Mesendoderm (in vitro differentiated cells): ENCODE measurements around the gene FMN1.
A peak's percentile ranks its signal among the peaks of the same experiment; 100 is the strongest.
"Not testable (repeated sequence)": the region's sequence is repeated elsewhere in the genome, so short reads cannot be mapped to it uniquely, and the experiment has no call there.

ENCODE experiments used
- DNase-seq: peaks from one replicate; pipeline ENCODE4 v3.0.0; 2013
- H2AK5ac ChIP-seq: 2 replicates; pipeline ENCODE4 v1.6.1; 2013; ENCODE audit warnings: low read length, inconsistent platforms
- H2BK120ac ChIP-seq: 2 replicates; pipeline ENCODE4 v1.6.1; 2013; ENCODE audit warnings: low read depth, mild to moderate bottlenecking, low read length, moderate library complexity, mixed read lengths
- H2BK15ac ChIP-seq: replicated peaks from 2 replicates; pipeline ENCODE4 v1.6.1; 2013; ENCODE audit warnings: low read depth, mild to moderate bottlenecking, moderate library complexity
- H2BK5ac ChIP-seq: 2 replicates; pipeline ENCODE4 v1.6.1; 2013; ENCODE audit warnings: low read length, inconsistent platforms
- H3K18ac ChIP-seq: 2 replicates; pipeline ENCODE4 v1.6.1; 2013; ENCODE audit warnings: mild to moderate bottlenecking, low read length, mixed read lengths
- H3K23ac ChIP-seq: one replicate; pipeline ENCODE4 v1.6.1; 2013; ENCODE audit warnings: low read length
- H3K27ac ChIP-seq: 2 replicates; pipeline ENCODE4 v1.5.1; 2013; ENCODE audit warnings: low read depth, mild to moderate bottlenecking, inconsistent platforms, low read length, moderate library complexity
- H3K27me3 ChIP-seq: 2 replicates; pipeline ENCODE4 v1.6.1; 2013; ENCODE audit warnings: low read length, control low read depth, mild to moderate bottlenecking, inconsistent platforms; ENCODE audit not compliant: insufficient read depth, poor library complexity
- H3K36me3 ChIP-seq: 2 replicates; pipeline ENCODE4 v1.6.1; 2013; ENCODE audit warnings: low read length, inconsistent platforms; ENCODE audit not compliant: control insufficient read depth, insufficient read depth
- H3K4ac ChIP-seq: one replicate; pipeline ENCODE4 v1.6.1; 2013; ENCODE audit warnings: low read depth, mild to moderate bottlenecking, low read length, moderate library complexity
- H3K4me1 ChIP-seq: 2 replicates; pipeline ENCODE4 v1.6.1; 2013; ENCODE audit warnings: low read depth, low read length, inconsistent platforms; ENCODE audit not compliant: control insufficient read depth
- H3K4me2 ChIP-seq: 2 replicates; pipeline ENCODE4 v1.6.1; 2013; ENCODE audit warnings: low read length
- H3K4me3 ChIP-seq: 2 replicates; pipeline ENCODE4 v1.5.1; 2013; ENCODE audit warnings: mild to moderate bottlenecking, low read length
- H3K56ac ChIP-seq: one replicate; pipeline ENCODE4 v1.6.1; 2013; ENCODE audit warnings: low read length
- H3K79me1 ChIP-seq: 2 replicates; pipeline ENCODE4 v1.6.1; 2013; ENCODE audit warnings: low read length, inconsistent platforms
- H3K79me2 ChIP-seq: 2 replicates; pipeline ENCODE4 v1.6.1; 2013; ENCODE audit warnings: mild to moderate bottlenecking, low read length; ENCODE audit not compliant: control insufficient read depth, insufficient read depth
- H3K9ac ChIP-seq: 2 replicates; pipeline ENCODE4 v1.6.1; 2013; ENCODE audit warnings: low read length, inconsistent platforms
- H4K5ac ChIP-seq: one replicate; pipeline ENCODE4 v1.6.1; 2013; ENCODE audit warnings: low read length
- H4K8ac ChIP-seq: one replicate; pipeline ENCODE4 v1.6.1; 2013; ENCODE audit warnings: low read depth, mild to moderate bottlenecking, control low read depth, low read length, moderate library complexity
- WGBS: extraction: QIAGEN DNeasy Blood & Tissue Kit; methylation state at CpG from one replicate; pipeline ENCODE4 v1.1.7; 2013; ENCODE audit warnings: low lambda C conversion rate, missing lambda C conversion rate; ENCODE audit not compliant: insufficient coverage; ENCODE audit errors: extremely low coverage; 5-methylcytosine and 5-hydroxymethylcytosine counted together

The FMN1 gene

GRCh38 chr15:32952901-32953532 lies 241.5 kb downstream of the FMN1 start:
- Histone ChIP-seq H3K56ac (no peak overlapping the region), H2BK15ac (peak overlapping the region; percentile 99), H3K79me1 (no peaks in the 10 kb centered on the region), H3K23ac (no peak overlapping the region), H3K79me2 (no peaks in the 10 kb centered on the region), H3K4me1 (peaks cover 7% of the 10 kb centered on the region), H3K36me3 (no peaks in the 10 kb centered on the region), H3K27me3 (no peaks in the 10 kb centered on the region), H2BK5ac (peak overlapping the region; percentile 22), H3K9ac (no peak overlapping the region), H3K4me2 (no peak overlapping the region), H3K4ac (peak overlapping the region; percentile 7), H4K8ac (no peak overlapping the region), H3K18ac (peak overlapping the region; percentile 95), H3K27ac (peak overlapping the region; percentile 2), H2AK5ac (no peak overlapping the region), H3K4me3 (no peak overlapping the region), H4K5ac (no peak overlapping the region), H2BK120ac (peak overlapping the region; percentile 82)
- DNase-seq = peak; percentile 29
- no CpG with 5 or more reads among the region's 12 CpGs for WGBS

- H3K4ac ChIP-seq = no peak overlapping the region
- no peak overlapping the region for H2BK5ac ChIP-seq
- no peak for DNase-seq
- WGBS = no CpG with 5 or more reads among the region's 4 CpGs
- no peak overlapping the region for H4K8ac ChIP-seq
- H2BK15ac ChIP-seq = peak overlapping the region; percentile 85
- no peak overlapping the region for H4K5ac ChIP-seq
- no peak overlapping the region for H3K18ac ChIP-seq
- H3K4me3 ChIP-seq = no peak overlapping the region
- H2AK5ac ChIP-seq = no peak overlapping the region
- no peak overlapping the region for H3K4me2 ChIP-seq
- H3K79me1 ChIP-seq = no peaks in the 10 kb centered on the region
- no peak overlapping the region for H3K23ac ChIP-seq
- peak overlapping the region; percentile 38 for H2BK120ac ChIP-seq
- no peaks in the 10 kb centered on the region for H3K36me3 ChIP-seq
- peaks cover 7% of the 10 kb centered on the region for H3K4me1 ChIP-seq
- no peak overlapping the region for H3K27ac ChIP-seq
- H3K79me2 ChIP-seq = no peaks in the 10 kb centered on the region
- H3K27me3 ChIP-seq = no peaks in the 10 kb centered on the region
- no peak overlapping the region for H3K9ac ChIP-seq
- H3K56ac ChIP-seq = no peak overlapping the region
Measured at GRCh38 chr15:32951736-32952464, 242.6 kb downstream of the FMN1 start.

- H3K79me2 ChIP-seq, H2BK15ac ChIP-seq, H3K27me3 ChIP-seq, H3K27ac ChIP-seq, H2BK120ac ChIP-seq, H3K9ac ChIP-seq, H3K23ac ChIP-seq, DNase-seq, H4K5ac ChIP-seq, H2BK5ac ChIP-seq, H3K79me1 ChIP-seq, H3K36me3 ChIP-seq, H3K4me1 ChIP-seq, H4K8ac ChIP-seq, H3K18ac ChIP-seq, H2AK5ac ChIP-seq, H3K4me2 ChIP-seq, H3K4me3 ChIP-seq, H3K4ac ChIP-seq, H3K56ac ChIP-seq: not testable (repeated sequence)
Measured at GRCh38 chr15:32950051-32950450, 244.5 kb downstream of the FMN1 start.

- Histone ChIP-seq H3K4me3 (no peak overlapping the region), H2BK5ac (no peak overlapping the region), H3K23ac (no peak overlapping the region), H2AK5ac (no peak overlapping the region), H3K4ac (no peak overlapping the region), H3K4me1 (no peaks in the 10 kb centered on the region), H4K8ac (no peak overlapping the region), H2BK15ac (no peak overlapping the region), H3K4me2 (no peak overlapping the region), H3K27me3 (no peaks in the 10 kb centered on the region), H3K79me2 (no peaks in the 10 kb centered on the region), H3K18ac (no peak overlapping the region), H4K5ac (no peak overlapping the region), H3K56ac (no peak overlapping the region), H3K36me3 (no peaks in the 10 kb centered on the region), H3K79me1 (no peaks in the 10 kb centered on the region), H3K27ac (no peak overlapping the region), H3K9ac (no peak overlapping the region), H2BK120ac (no peak overlapping the region)
- no CpG with 5 or more reads among the region's 4 CpGs for WGBS
- DNase-seq = no peak
Measured at GRCh38 chr15:32946210-32946609, 248.3 kb downstream of the FMN1 start.

DNA sequence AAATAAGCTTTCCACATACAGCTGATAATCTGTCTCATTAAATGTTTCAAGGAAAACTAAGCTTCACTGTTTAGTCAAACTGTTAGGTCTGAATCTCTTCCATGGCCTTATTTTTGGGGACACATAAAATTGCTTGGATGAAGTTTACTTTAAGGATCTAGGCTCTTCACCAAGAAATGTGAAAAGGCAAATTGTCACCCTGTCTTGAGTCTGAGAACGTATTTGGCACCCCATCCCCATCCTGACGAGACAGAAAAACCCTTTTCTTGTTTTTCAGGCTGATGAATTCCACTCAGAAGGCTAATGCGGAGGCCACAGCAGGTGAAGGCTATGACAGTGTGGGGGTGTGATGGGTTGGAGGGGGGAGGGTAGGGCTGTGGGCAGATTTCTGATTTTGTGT lies 250.1 kb downstream of the FMN1 start:
- H3K27me3 ChIP-seq = no peaks in the 10 kb centered on the region
- WGBS = no CpG with 5 or more reads among the region's 3 CpGs
- H3K23ac ChIP-seq = no peak overlapping the region
- H3K79me2 ChIP-seq = no peaks in the 10 kb centered on the region
- no peak overlapping the region for H3K56ac ChIP-seq
- no peak overlapping the region for H4K8ac ChIP-seq
- H3K4me2 ChIP-seq = no peak overlapping the region
- H2BK15ac ChIP-seq = no peak overlapping the region
- H3K4ac ChIP-seq = no peak overlapping the region
- H3K4me1 ChIP-seq = no peaks in the 10 kb centered on the region
- H2AK5ac ChIP-seq = no peak overlapping the region
- no peak overlapping the region for H2BK5ac ChIP-seq
- no peaks in the 10 kb centered on the region for H3K36me3 ChIP-seq
- DNase-seq = no peak
- H4K5ac ChIP-seq = no peak overlapping the region
- H3K27ac ChIP-seq = no peak overlapping the region
- no peak overlapping the region for H3K18ac ChIP-seq
- H2BK120ac ChIP-seq = no peak overlapping the region
- no peak overlapping the region for H3K9ac ChIP-seq
- H3K79me1 ChIP-seq = no peaks in the 10 kb centered on the region
- no peak overlapping the region for H3K4me3 ChIP-seq

GRCh38 chr15:32943711-32944110 lies 250.8 kb downstream of the FMN1 start:
- WGBS = no CpG with 5 or more reads among the region's 3 CpGs
- Histone ChIP-seq H4K8ac (no peak overlapping the region), H3K79me1 (no peaks in the 10 kb centered on the region), H3K4ac (no peak overlapping the region), H3K9ac (no peak overlapping the region), H3K18ac (no peak overlapping the region), H2BK120ac (no peak overlapping the region), H3K4me2 (no peak overlapping the region), H3K27ac (no peak overlapping the region), H2BK15ac (no peak overlapping the region), H3K4me3 (no peak overlapping the region), H2AK5ac (no peak overlapping the region), H2BK5ac (no peak overlapping the region), H3K56ac (no peak overlapping the region), H3K4me1 (no peaks in the 10 kb centered on the region), H3K27me3 (no peaks in the 10 kb centered on the region), H3K23ac (no peak overlapping the region), H3K36me3 (no peaks in the 10 kb centered on the region), H3K79me2 (no peaks in the 10 kb centered on the region), H4K5ac (no peak overlapping the region)
- DNase-seq = no peak
